Activated CD4-positive, alpha-beta T cell treated with anti-CD3 and anti-CD28 coated beads, Interleukin-2, amount 10 ng/mL, durations not matched to agents 24 days and 14 days (primary cell): ENCODE data around the gene FGF22. TPM values are rescaled to one million over a fixed set of nuclear protein-coding genes. Genes with fewer than 3 reads are reported as not detected.
A peak's percentile ranks its signal among the peaks of the same experiment; 100 is the strongest.
"Not testable (repeated sequence)": the region's sequence is repeated elsewhere in the genome, so short reads cannot be mapped to it uniquely, and the experiment has no call there.

Experiments
- DNase-seq: peaks from one replicate; pipeline ENCODE4 v3.0.0; 2022
- H3K27ac Mint-ChIP-seq: one replicate; pipeline ENCODE4 v1.8.0; 2022; ENCODE audit warnings: mild to moderate bottlenecking, mixed read lengths
- H3K27me3 Mint-ChIP-seq: one replicate; pipeline ENCODE4 v1.8.0; 2022; ENCODE audit warnings: mixed read lengths
- H3K36me3 Mint-ChIP-seq: one replicate; pipeline ENCODE4 v1.8.0; 2022; ENCODE audit warnings: low read depth, mild to moderate bottlenecking, mixed read lengths
- H3K4me1 Mint-ChIP-seq: one replicate; pipeline ENCODE4 v1.8.0; 2021; ENCODE audit warnings: mixed read lengths
- H3K4me3 Mint-ChIP-seq: one replicate; pipeline ENCODE4 v1.8.0; 2022; ENCODE audit warnings: mild to moderate bottlenecking, moderate library complexity, mixed read lengths
- H3K9me3 Mint-ChIP-seq: one replicate; pipeline ENCODE4 v1.8.0; 2021; ENCODE audit warnings: mixed read lengths
- intact Hi-C: fragments of 100-400 bp; cut with micrococcal nuclease; formaldehyde crosslinking; loops from one replicate; pipeline ENCODE4 v1.15.1; 2023
- total RNA-seq: library from RNA; stranded (reverse); gene quantifications from 2 replicates; pipeline ENCODE4 v1.2.3, GENCODE V29; 2022

Gene FGF22
- total RNA-seq, 1 donor from 2014 or later = not detected

DNA sequence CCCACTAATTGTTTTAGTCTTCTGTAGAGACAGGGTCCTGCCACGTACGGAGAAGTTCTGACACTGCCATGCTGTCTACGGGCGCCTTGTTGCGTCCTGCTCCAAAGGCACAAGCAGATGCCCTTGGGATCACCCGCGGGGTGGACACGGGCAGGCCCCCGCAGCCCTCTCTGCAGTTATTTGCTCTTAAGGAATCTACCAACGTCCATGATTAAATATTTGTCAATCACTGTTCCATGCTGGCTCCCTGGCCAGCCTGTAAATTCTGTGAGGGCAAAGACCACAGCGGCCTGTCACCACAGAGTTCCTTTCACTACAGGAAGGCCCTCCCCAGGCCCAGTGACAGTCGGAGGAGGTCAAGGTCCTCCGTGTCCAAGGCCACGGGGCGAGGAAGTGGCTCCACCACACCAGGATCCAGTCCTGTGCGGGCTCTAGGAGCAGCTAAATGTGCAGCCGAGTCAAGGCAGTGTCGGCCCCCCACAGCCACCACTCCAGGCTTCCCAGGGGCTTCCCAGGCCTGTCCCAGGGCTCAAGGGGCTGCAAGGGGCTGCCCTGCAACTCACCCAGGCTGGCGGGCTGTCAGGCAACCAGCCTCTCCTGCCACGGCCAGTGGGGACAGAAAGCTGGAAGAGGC lies 21.2 kb downstream of the FGF22 start:
- H3K4me1 Mint-ChIP-seq = peaks cover 20% of the 10 kb centered on the region
- no peaks in the 10 kb centered on the region for H3K27me3 Mint-ChIP-seq
- H3K9me3 Mint-ChIP-seq = no peaks in the 10 kb centered on the region
- H3K27ac Mint-ChIP-seq = peak overlapping the region; percentile 93
- peak overlapping the region; percentile 94 for H3K4me3 Mint-ChIP-seq
- intact Hi-C loops = no loop called here
- H3K36me3 Mint-ChIP-seq = peaks cover 21% of the 10 kb centered on the region
- no peak for DNase-seq

DNA sequence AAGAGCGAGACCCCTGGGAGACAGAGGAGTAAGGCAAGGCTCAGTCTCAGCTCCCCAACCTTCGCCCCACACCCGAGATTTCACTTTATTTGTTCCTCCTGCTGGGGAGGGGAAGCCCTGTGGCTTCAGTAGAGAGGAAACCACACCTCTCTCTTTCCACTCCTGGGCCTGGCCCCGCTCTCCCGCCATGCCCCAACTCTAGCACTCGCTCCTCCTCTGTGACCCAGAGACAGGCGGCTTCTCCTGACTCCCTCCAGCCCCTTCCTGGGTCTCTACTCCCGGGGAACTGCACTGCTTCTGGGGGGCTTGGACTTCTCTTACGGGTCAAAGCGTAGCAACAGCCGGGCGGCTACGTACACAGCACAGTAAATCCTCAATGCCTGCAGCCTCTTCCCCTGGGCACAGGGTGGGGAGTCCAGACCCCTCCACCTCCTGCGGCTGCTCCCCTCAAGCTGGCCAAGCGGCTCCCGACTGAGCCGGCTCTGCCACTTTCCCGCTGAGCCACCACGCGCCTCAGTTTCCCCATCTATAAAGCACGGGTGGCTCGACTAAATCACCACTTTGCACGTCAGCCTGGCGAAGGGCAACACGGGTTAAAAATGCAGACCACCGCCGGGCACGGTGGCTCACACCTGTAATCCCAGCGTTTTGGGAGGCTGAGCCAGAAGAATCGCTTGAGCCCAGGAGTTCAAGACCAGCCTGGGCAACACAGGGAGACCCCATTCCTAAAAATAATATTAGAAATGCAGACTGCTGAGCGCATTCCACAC lies 21.9 kb downstream of the FGF22 start:
- no peaks in the 10 kb centered on the region for H3K27me3 Mint-ChIP-seq
- intact Hi-C loops = loop anchor here (1.0 kb wide), 2 partner anchors 28 to 89 kb away; partner anchors contain the start of genes BSG and POLRMT
- peaks cover 20% of the 10 kb centered on the region for H3K4me1 Mint-ChIP-seq

DNA sequence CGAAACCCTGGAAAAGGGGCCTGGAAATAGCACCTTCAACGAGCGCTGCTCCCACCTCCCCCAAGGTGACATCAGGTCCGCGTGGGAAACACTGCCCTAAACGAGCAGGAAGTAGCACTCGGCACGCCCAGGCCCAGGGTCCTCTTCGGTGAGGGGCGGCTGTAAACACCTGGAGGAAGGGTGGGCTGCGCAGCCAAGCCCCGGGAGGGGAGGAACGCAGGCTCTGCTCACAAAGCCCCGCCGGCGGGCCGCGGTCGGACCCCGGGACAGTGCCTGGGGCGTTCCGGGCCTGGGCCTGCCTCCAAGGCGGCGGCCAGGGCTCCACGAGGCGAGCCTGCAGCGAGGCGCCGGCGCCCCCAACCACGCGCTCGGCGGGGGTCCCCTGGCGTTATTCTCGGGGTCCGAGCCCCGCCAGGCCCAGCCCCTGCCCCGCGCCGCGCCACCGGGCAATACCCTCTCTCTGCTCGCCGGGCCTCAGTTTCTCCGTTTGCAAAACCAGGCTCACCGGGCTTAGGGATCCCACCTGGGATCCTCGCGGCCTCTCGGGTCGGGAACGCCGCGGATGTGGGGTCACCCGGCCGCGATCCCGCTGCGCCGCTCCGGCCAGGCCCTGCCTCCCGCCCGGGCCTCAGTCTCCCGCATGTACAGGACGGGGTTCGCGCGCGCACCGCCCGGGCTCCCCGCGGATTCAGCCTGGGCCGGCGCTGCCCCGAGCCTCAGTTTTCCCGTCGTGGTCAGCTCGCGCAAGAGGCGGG lies 22.7 kb downstream of the FGF22 start:
- Mint-ChIP-seq H3K4me1 (peaks cover 20% of the 10 kb centered on the region), H3K4me3 (peak overlapping the region; percentile 94), H3K27ac (peak overlapping the region; percentile 93), H3K27me3 (no peaks in the 10 kb centered on the region), H3K36me3 (peaks cover 16% of the 10 kb centered on the region), H3K9me3 (no peaks in the 10 kb centered on the region)
- intact Hi-C loops = loop anchor here (1.0 kb wide), 2 partner anchors 29 to 90 kb away; partner anchors contain the start of genes BSG and POLRMT
- peak; percentile 93 for DNase-seq

More for the DNA sequence above, 21.9 kb downstream of the FGF22 start:
- Mint-ChIP-seq H3K27ac (peak overlapping the region; percentile 93), H3K9me3 (no peaks in the 10 kb centered on the region), H3K4me3 (peak overlapping the region; percentile 94), H3K36me3 (peaks cover 17% of the 10 kb centered on the region)
- peak; percentile 93 for DNase-seq

DNA sequence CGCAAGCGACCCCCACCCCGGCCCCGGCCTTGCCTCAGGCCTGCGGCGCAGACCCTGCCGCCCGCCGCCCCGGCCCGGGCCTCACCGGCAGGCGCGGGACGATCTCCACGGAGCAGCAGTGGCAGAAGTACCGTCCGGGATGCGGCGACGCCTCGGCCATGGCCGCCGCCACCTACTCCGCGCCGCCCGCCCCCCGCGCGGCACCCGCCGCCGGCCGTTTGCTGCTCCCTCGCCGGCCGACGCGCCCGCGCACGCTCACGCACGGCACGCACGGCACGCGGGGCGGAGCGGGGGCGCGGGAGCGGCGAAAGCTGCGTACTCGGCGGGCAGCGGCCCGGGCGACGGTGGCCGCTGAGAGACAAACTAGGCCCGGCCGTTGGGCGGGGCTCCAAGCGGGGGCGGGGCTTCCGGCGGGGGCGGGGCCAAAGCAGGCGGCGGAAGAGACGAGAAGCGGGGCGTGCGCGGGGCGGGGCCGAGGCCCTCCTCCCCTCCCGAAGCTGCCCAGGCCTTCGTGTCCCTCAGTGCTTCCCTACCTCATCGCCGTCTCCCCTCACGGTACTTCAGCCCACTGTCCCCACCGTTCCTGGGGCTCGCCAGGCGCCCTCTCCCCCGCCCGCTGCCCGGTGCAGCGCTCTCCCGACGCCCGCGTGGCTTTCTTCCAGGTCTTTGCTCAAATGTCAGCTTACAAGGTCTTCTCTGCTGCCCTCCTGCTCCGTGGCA lies 23.4 kb downstream of the FGF22 start, which contains the start of gene RNF126:
TSS of gene RNF126 (minus strand) at position 253 of the 720 bp plus-strand sequence. CDS start at position 160, 93 bp downstream.
- Mint-ChIP-seq H3K27ac (peak within 1 kb of the TSS; percentile 93), H3K4me1 (peaks cover 20% of the 10 kb centered on the region), H3K9me3 (no peaks in the 10 kb centered on the region), H3K4me3 (peak within 1 kb of the TSS; percentile 94), H3K27me3 (peaks cover 2% of the 10 kb centered on the region), H3K36me3 (peaks cover 15% of the 10 kb centered on the region)
- peak; percentile 96 for DNase-seq
- intact Hi-C loops = loop anchor here (1.0 kb wide), 5 partner anchors 17 to 134 kb away; partner anchors contain the start of genes BSG, POLRMT and PTBP1

DNA sequence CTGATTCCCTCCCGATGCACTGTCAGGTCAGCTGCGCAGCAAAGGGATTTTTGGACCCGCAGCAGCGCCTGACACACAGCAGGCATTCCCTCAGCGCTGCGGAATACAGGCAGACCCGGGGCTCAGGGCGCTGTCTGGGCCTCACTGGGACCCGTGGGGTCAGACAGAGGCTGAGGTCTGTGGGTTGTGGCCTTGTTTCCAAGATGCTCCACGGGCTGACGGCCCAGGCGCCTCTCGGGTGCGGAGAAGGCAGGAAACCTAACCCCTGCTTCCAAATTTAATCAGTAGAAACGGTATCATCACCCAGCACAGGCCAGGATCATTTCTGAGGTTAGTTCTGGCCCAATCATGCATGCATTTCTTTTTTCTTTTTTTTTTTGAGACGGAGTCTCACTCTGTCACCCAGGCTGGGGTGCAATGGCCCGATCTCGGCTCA lies 24.0 kb downstream of the FGF22 start:
- H3K4me3 Mint-ChIP-seq = peak overlapping the region; percentile 74

DNA sequence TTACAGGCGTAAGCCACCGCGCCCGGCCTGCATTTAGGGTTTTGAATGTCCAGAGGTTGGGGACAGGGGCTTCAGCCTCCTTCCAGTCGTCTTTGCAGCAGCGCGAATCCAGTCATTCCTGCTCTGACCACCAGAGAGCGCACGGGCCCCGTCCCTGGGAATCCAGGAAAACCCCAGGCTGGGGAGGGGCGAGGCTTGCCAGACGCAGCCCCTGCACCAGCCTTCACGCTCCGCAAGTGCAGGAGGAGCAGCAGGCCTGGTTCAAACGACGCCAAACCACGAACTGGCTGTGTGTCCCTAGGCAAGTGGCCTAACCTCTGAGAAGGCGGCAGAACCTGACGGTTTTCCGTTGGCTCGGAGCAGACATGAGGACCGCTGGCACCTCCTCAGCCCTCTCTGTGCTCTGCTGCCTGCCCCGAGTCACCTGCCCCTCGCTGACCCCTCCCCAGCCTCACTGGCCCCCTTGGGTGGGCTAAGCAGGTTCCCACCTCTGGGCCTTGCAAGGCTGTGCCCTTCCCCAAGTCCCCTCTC lies 25.3 kb downstream of the FGF22 start:
- intact Hi-C loops = loop anchor here (1.0 kb wide), 1 partner anchor 69 kb away; no protein-coding TSS in a partner anchor
- peak overlapping the region; percentile 30 for H3K27ac Mint-ChIP-seq
- peak; percentile 96 for DNase-seq
- no peaks in the 10 kb centered on the region for H3K9me3 Mint-ChIP-seq
- H3K4me3 Mint-ChIP-seq = peak overlapping the region; percentile 54
- peaks cover 20% of the 10 kb centered on the region for H3K4me1 Mint-ChIP-seq
- peaks cover 12% of the 10 kb centered on the region for H3K27me3 Mint-ChIP-seq
- peaks cover 13% of the 10 kb centered on the region for H3K36me3 Mint-ChIP-seq

More for the DNA sequence above, 24.0 kb downstream of the FGF22 start:
- Mint-ChIP-seq H3K9me3 (no peaks in the 10 kb centered on the region), H3K27ac (peak overlapping the region; percentile 73), H3K36me3 (peaks cover 15% of the 10 kb centered on the region), H3K27me3 (peaks cover 8% of the 10 kb centered on the region), H3K4me1 (peaks cover 20% of the 10 kb centered on the region)
- DNase-seq = no peak
- intact Hi-C loops = loop anchor here (1.0 kb wide), 3 partner anchors 17 to 134 kb away; partner anchors contain the start of gene PTBP1

DNA sequence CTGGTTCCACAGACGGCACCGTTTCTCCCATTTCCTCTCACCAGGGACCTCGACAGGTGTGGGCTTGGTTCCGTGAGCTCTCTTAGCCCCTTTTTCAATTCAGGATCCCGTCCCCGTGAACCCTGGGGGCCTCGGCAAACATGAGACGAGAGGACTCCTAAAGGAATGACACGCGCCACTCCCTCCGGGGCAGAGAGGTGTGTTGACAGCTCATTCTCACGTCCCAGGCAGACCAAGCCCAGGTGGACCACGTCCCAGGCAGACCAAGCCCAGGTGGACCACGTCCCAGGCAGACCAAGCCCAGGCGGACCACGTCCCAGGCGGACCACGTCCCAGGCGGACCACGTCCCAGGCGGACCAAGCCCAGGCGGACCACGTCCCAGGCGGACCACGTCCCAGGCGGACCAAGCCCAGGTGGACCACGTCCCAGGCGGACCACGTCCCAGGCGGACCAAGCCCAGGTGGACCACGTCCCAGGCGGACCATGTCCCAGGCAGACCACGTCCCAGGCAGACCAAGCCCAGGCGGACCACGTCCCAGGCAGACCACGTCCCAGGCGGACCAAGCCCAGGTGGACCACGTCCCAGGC lies 27.4 kb downstream of the FGF22 start:
- H3K9me3 Mint-ChIP-seq, H3K27ac Mint-ChIP-seq, DNase-seq, intact Hi-C loops, H3K4me3 Mint-ChIP-seq, H3K36me3 Mint-ChIP-seq: not testable (repeated sequence)
- peaks cover 12% of the 10 kb centered on the region for H3K4me1 Mint-ChIP-seq
- peaks cover 12% of the 10 kb centered on the region for H3K27me3 Mint-ChIP-seq

DNA sequence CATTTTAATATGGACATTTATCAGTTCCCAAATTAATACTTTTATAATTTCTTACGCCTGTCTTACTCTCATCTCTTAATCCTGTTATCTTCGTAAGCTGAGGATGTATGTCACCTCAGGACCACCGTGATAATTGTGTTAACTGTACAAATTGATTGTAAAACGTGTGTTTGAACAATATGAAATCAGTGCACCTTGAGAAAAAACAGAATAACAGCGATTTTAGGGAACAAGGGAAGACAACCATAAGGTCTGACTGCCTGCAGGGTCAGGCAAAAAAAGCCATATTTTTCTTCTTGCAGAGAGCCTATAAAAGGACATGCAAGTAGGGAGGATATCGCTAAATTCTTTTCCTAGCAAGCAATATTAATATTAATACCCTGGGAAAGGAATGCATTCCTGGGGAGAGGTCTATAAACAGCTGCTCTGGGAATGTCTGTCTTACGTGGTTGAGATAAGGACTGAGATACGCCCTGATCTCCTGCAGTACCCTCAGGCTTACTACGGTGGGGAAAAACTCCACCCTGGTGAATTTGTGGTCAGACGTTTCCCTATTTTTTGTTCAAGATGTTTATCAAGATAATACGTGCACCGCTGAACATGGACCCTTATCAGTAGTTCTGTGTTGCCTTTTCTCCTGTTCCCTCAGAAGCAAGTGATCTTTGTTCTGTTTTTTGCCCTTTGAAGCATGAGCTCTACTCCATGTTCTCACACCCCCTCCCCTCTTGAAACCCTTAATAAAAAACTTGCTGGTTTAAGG lies 29.2 kb downstream of the FGF22 start:
- intact Hi-C loops, DNase-seq: not testable (repeated sequence)

DNA sequence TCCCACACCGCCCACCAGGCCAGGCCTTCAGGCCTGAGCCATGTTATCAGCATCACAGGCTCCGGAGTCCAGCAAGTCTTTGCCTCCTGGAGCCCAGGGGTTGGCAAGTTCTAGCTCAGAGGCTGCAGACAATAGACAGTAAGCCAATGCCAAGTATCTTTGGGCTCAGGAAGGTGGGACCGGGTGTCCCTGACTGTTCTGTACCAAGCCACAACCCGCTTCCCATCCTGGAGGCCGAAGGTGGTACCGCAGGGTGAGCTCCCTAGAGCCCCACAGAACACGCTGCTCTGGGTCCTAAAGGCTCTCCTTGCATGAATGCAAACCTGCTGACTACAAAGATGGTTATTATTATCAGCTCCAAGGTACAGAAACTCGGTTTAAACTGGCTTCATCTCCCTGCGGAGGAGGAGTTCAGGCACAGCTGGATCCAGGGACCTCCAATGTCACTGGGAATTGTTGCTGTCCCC lies 31.0 kb downstream of the FGF22 start:
- Mint-ChIP-seq H3K27ac (no peak overlapping the region), H3K4me3 (no peak overlapping the region), H3K9me3 (no peaks in the 10 kb centered on the region), H3K27me3 (peaks cover 24% of the 10 kb centered on the region), H3K36me3 (no peaks in the 10 kb centered on the region), H3K4me1 (no peaks in the 10 kb centered on the region)
- DNase-seq = no peak
- intact Hi-C loops = no loop called here

More for the DNA sequence above, 29.2 kb downstream of the FGF22 start:
- not testable (repeated sequence) for H3K4me1 Mint-ChIP-seq, H3K9me3 Mint-ChIP-seq, H3K4me3 Mint-ChIP-seq, H3K27ac Mint-ChIP-seq, H3K36me3 Mint-ChIP-seq
- H3K27me3 Mint-ChIP-seq = peaks cover 16% of the 10 kb centered on the region

DNA sequence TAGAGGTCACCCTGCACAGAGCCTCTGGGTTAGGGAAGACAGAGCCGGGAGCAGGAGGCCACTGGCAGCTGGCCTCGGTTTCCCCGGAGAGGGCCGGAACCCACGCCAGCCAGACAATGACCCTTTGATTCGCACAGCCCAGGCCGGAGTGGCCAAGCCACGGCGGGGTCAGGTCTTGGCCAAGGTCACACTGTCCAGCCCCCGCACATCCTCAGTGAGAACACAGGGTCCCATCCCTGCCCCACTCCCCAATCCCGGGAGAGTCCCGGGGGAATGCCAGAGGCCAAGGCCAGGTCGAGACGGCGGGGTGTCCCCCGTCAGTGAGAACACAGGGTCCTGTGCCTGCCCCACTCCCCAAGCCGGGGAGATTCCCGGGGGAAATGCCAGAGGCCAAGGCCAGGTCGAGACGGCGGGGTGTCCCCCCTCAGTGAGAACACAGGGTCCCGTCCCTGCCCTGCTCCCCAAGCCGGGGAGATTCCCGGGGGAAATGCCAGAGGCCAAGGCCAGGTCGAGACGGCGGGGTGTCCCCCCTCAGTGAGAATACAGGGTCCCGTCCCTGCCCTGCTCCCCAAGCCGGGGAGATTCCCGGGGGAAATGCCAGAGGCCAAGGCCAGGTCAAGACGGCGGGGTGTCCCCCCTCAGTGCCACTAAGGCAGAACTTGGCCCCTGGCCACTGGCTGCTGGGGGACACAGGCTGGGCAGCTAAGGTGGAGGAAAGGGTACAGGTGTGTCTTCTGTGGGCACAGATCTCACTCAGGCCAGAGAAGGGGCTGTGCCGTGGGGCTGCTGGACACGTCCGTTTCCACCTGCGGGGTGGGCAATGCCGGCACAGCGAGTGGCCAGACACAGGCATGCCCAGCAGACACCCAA lies 34.8 kb downstream of the FGF22 start:
- Mint-ChIP-seq H3K9me3 (no peaks in the 10 kb centered on the region), H3K4me1 (peaks cover 2% of the 10 kb centered on the region), H3K27me3 (peaks cover 13% of the 10 kb centered on the region), H3K27ac (no peak overlapping the region), H3K36me3 (no peaks in the 10 kb centered on the region), H3K4me3 (no peak overlapping the region)
- DNase-seq = no peak
- intact Hi-C loops = no loop called here

DNA sequence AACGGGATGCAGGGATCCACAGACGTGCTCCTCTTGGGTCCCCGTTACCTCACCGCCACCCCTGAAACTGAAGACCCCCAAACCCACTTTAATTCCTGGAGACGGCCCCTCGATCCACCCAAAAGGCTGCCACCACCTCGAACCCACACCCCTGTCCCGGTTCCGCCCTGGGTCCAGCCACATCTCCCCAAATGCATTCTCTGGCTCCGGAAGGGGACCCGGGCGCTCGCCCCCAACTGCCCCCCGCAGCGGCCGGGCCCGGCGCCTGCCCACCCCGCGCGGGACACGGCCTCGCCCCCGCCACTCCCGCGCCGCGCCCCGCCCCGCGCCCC lies 36.3 kb downstream of the FGF22 start:
- no peak for DNase-seq
- intact Hi-C loops = no loop called here
- Mint-ChIP-seq H3K9me3 (no peaks in the 10 kb centered on the region), H3K4me3 (no peak overlapping the region), H3K36me3 (no peaks in the 10 kb centered on the region), H3K27me3 (peaks cover 13% of the 10 kb centered on the region), H3K4me1 (peaks cover 4% of the 10 kb centered on the region), H3K27ac (no peak overlapping the region)
